NOMO-1 (cell line): Measurements from ENCODE around the gene DNAJC3.

Source experiments
- DNase-seq, 2 experiments: peaks; one replicate each; lab custom pipeline; 2025; ENCODE audit not compliant: unreplicated experiment in 2 of 2; lab: John Stamatoyannopoulos, UW

The DNAJC3 gene

DNA sequence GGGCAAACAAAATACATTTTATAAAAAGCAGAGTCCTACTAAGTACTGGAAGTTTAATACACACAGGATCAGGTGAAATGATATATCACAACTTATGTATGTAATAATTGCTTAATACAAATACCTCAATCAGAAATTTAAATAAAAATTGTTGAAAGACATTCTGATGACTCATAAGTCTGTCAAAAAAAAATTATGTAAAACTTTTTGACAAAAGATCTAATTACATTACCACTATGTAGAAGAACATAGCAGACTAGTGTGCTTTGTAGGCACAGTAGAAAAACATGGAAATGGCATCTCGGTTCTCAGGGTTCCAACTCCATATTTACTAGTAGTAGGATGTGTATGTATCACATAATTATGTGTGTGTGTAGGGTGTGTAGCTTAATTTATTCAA, 156.2 kb downstream of the DNAJC3 start:
- DNase-seq, result no peak

DNA sequence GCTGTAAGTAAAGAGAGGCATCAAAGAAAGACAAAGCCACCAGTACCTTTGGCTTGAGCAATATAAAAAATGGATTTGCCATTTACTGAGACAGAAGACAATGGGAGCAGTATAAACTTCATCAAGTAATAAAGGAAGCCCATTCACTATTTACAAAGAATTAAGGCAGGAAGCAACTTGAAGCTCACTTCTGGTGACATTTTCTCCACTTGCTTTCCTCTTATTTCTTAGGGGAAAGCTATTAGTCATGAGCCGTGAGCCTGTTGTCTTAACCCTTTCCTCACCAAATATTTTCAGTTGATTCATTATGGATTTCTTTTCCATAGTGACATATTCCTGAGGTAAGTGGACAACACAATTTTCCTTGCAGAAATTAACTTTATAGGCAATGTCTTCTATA, 156.8 kb downstream of the DNAJC3 start:
- peak in 1 of 2 experiments; percentile 4 for DNase-seq

DNA sequence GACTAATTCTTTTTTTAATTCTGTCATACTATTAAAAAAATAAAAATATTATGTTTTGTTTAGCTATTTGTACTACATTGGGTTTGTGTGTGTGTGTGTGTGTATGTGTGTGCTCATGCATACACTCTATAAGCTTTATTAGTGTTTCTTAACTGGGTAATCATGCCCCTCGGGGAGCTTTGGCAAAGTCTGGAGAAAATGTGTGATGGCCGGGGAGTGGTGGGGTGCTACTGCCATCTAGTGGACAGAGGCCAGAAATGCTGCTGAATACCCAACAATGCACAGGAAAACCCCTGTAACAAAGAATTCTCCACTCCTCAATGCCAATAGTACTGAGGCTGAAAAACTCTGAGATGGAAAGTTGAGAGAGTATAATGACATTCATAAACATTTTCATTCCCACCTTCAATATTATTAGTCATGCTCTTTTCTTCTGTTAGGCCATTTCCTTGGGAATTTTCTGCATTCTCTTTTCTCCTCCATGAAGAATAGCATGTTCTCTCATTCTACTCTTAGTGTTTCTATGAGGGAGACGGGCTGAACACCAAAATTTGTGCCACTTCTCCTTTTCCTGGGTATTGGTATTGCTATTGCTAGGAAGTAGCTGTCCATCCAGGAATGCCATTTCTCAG, 157.3 kb downstream of the DNAJC3 start:
- DNase-seq, result peak; percentile 19 to 61

DNA sequence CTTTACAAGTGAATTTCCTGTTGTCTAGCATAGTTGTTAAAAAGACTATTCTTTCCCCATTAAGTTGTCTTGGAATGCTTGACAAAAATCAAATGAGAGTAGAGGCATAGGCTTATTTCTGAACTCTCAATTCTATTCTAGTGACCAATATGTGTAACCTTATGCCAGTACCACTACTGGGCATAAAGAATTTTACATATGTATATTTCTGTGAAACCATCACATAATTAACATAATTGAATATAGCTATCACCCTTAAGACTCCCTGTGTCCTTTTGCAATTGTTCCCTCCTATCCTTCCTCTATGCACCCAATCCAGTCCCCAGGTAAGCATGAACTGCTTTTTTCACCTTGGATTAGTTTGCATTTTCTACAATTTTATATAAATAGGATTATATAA, 165.0 kb downstream of the DNAJC3 start:
- no peak for DNase-seq

DNA sequence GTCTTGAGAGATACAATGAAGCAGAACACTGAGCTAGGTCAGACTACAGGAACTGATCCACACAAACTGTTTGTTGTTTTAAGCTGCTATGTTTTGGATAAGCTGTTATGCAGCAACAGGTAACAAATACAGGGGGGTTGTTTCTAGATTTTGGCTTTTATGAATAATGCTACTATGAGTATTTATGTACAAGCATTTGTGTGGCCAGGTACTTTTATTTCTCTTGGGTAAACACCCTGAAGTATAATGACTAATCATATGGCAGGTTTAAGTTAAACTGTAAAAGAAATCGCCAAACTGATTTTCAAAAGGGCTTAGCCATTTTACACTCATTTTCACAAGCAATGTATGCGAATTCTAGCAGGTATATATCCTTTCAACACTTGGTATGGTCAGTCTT, 166.0 kb downstream of the DNAJC3 start:
- no peak for DNase-seq
